G401 (cell line): ENCODE data around the gene EIF2B4. TPM values are rescaled to one million over a fixed set of nuclear protein-coding genes. Genes with fewer than 3 reads are reported as not detected.

Experiments used
- total RNA-seq: library from RNA; depleted of rRNA; stranded (reverse); fragments of >200 nt; shearing (Covaris generic); gene quantifications from 2 replicates; pipeline ENCODE4 v1.2.3, GENCODE V29; 2014; rRNA removed

The EIF2B4 gene
- total RNA-seq, 1 experiment from 2014 or later = 44.8 TPM

Other genes starting within 250 kb of the EIF2B4 start
- 0.43 TPM in 1 of 2 replicates, not detected in the other for gene ABHD1, start 246.5 kb downstream of the EIF2B4 start, total RNA-seq
- gene PREB, start 235.7 kb downstream of the EIF2B4 start, total RNA-seq = 89.5 and 92.2 TPM in 2 replicates
- gene PRR30, start 230.9 kb downstream of the EIF2B4 start, total RNA-seq = not detected in 2 replicates
- not detected in 2 replicates for gene TCF23, start 221.3 kb downstream of the EIF2B4 start, total RNA-seq
- 130 and 164 TPM in 2 replicates for gene ATRAID, start 158.3 kb downstream of the EIF2B4 start, total RNA-seq
- gene SLC5A6, start 158.1 kb downstream of the EIF2B4 start, total RNA-seq = 53.8 and 60.0 TPM in 2 replicates
- 52.3 and 69.6 TPM in 2 replicates for gene CAD, start 153.0 kb downstream of the EIF2B4 start, total RNA-seq
- gene SLC30A3, start 107.3 kb downstream of the EIF2B4 start, total RNA-seq = 1.3 and 2.6 TPM in 2 replicates
- not detected in 2 replicates for gene DNAJC5G, start 94.9 kb downstream of the EIF2B4 start, total RNA-seq
- gene TRIM54, start 87.9 kb downstream of the EIF2B4 start, total RNA-seq = not detected in 2 replicates
- gene UCN, start 61.9 kb downstream of the EIF2B4 start, total RNA-seq = not detected in 2 replicates
- 80.5 and 99.1 TPM in 2 replicates for gene MPV17, start 47.2 kb downstream of the EIF2B4 start, total RNA-seq
- gene GTF3C2, start 13.6 kb downstream of the EIF2B4 start, total RNA-seq = 101 and 102 TPM in 2 replicates
- gene SNX17, start 278 bp upstream of the EIF2B4 start, total RNA-seq = 157 and 165 TPM in 2 replicates
- gene ZNF513, start 10.4 kb upstream of the EIF2B4 start, total RNA-seq = 20.4 and 23.3 TPM in 2 replicates
- gene PPM1G, start 39.3 kb upstream of the EIF2B4 start, total RNA-seq = 178 and 244 TPM in 2 replicates
- gene NRBP1, start 58.3 kb upstream of the EIF2B4 start, total RNA-seq = 92.4 and 108 TPM in 2 replicates
- gene KRTCAP3, start 72.0 kb upstream of the EIF2B4 start, total RNA-seq = not detected in 2 replicates
- gene IFT172, start 119.4 kb upstream of the EIF2B4 start, total RNA-seq = 4.4 and 9.4 TPM in 2 replicates
- gene FNDC4, start 124.9 kb upstream of the EIF2B4 start, total RNA-seq = 4.0 and 5.2 TPM in 2 replicates
- gene GCKR, start 126.5 kb upstream of the EIF2B4 start, total RNA-seq = not detected in 2 replicates
- not detected in 2 replicates for gene ZNF512, start 212.7 kb upstream of the EIF2B4 start, total RNA-seq